BJ (cell line): ENCODE data around the gene SUMO2. TPM values are rescaled to one million over a fixed set of nuclear protein-coding genes. Genes with fewer than 3 reads are reported as not detected.

Source experiments
- CTCF ChIA-PET: fragments of 350-600 bp; formaldehyde crosslinking; extraction: SDS; loops from one replicate; lab custom pipeline; 2021; ENCODE audit warnings: antibody characterized with exemption, inconsistent platforms; lab: Yijun Ruan, JAX
- POLR2A ChIA-PET: fragments of 300-600 bp; sonication (Branson Sonifier 250); formaldehyde crosslinking; extraction: SDS; loops from one replicate; lab custom pipeline; 2021; ENCODE audit warnings: antibody characterized with exemption; lab: Charles Lee
- DNase-seq: peaks from one replicate; pipeline ENCODE4 v3.0.0-alpha.2; 2011; ENCODE audit warnings: low read depth
- H3K27me3 ChIP-seq: 2 replicates; pipeline ENCODE4 v1.6.0; 2011; ENCODE audit warnings: low read length; ENCODE audit not compliant: control insufficient read depth, insufficient read depth
- H3K36me3 ChIP-seq: 2 replicates; pipeline ENCODE4 v1.5.1; 2011; ENCODE audit warnings: low read length; ENCODE audit not compliant: control insufficient read depth, insufficient read depth
- H3K4me3 ChIP-seq: 2 replicates; pipeline ENCODE4 v1.5.1; 2011; ENCODE audit warnings: low read depth, mild to moderate bottlenecking, control low read depth, low read length
- CTCF ChIP-seq: IDR thresholded peaks from 2 replicates; pipeline ENCODE4 v1.5.1; 2011; ENCODE audit warnings: low read depth, mild to moderate bottlenecking, control low read depth, inconsistent platforms, low read length, moderate library complexity; ENCODE audit not compliant: insufficient read depth
- polyA plus RNA-seq: library from polyadenylated mRNA; depleted of rRNA; stranded (reverse); fragments of >200 nt; gene quantifications from 2 replicates; pipeline ENCODE4 v1.2.3, GENCODE V29; 2011

SUMO2 gene
- polyA plus RNA-seq, 1 experiment: 131 TPM

GRCh38 chr17:75228305-75228704 lies 45.5 kb upstream of the SUMO2 start:
- DNase-seq: no peak
- no peak for TF ChIP-seq CTCF
- Histone ChIP-seq H3K27me3 (no peaks in the 10 kb centered on the region), H3K4me3 (no peak overlapping the region), H3K36me3 (peaks cover 28% of the 10 kb centered on the region)
- ChIA-PET POLR2A (no interaction called here), CTCF (interaction anchor here (1.1 to 6.7 kb wide), 2 partner anchors 12 to 267 kb away, joined by 4 to 47 read pairs; no protein-coding TSS in a partner anchor)

GRCh38 chr17:75227729-75228128 lies 45.0 kb upstream of the SUMO2 start:
- H3K36me3 ChIP-seq: peaks cover 27% of the 10 kb centered on the region
- POLR2A ChIA-PET: no interaction called here
- H3K27me3 ChIP-seq: no peaks in the 10 kb centered on the region
- DNase-seq: no peak
- CTCF ChIA-PET: interaction anchor here (0.6 to 6.7 kb wide), 3 partner anchors 12 to 266 kb away, joined by 4 to 47 read pairs (median 4); no protein-coding TSS in a partner anchor
- TF ChIP-seq CTCF: no peak
- H3K4me3 ChIP-seq: no peak overlapping the region

- Histone ChIP-seq H3K36me3 (peaks cover 16% of the 10 kb centered on the region), H3K27me3 (no peaks in the 10 kb centered on the region), H3K4me3 (no peak overlapping the region)
- ChIA-PET CTCF (interaction anchor here (1.1 to 1.9 kb wide), 2 partner anchors 14 to 16 kb away, joined by 3 to 5 read pairs; no protein-coding TSS in a partner anchor), POLR2A (no interaction called here)
- TF ChIP-seq CTCF: no peak
- DNase-seq: no peak
Measured at GRCh38 chr17:75225016-75225415, 42.3 kb upstream of the SUMO2 start.

- Histone ChIP-seq H3K4me3 (no peak overlapping the region), H3K27me3 (no peaks in the 10 kb centered on the region), H3K36me3 (peaks cover 9% of the 10 kb centered on the region)
- ChIA-PET POLR2A (no interaction called here), CTCF (interaction anchor here (1.3 to 1.4 kb wide), 2 partner anchors 14 to 21 kb away, joined by 3 to 4 read pairs; partner anchors contain the start of gene NUP85)
- no peak for DNase-seq
- no peak for TF ChIP-seq CTCF
Measured at GRCh38 chr17:75219815-75220214, 37.1 kb upstream of the SUMO2 start.

GRCh38 chr17:75218131-75218530 lies 35.4 kb upstream of the SUMO2 start:
- Histone ChIP-seq H3K27me3 (no peaks in the 10 kb centered on the region), H3K36me3 (peaks cover 14% of the 10 kb centered on the region), H3K4me3 (no peak overlapping the region)
- DNase-seq: no peak
- ChIA-PET CTCF (no interaction called here), POLR2A (no interaction called here)
- no peak for TF ChIP-seq CTCF
